GF-D8 (cell line): ENCODE measurements around the gene RFTN1.

Source experiments
- DNase-seq: peaks from one replicate; lab custom pipeline; 2025; lab: John Stamatoyannopoulos, UW

The RFTN1 gene

DNA sequence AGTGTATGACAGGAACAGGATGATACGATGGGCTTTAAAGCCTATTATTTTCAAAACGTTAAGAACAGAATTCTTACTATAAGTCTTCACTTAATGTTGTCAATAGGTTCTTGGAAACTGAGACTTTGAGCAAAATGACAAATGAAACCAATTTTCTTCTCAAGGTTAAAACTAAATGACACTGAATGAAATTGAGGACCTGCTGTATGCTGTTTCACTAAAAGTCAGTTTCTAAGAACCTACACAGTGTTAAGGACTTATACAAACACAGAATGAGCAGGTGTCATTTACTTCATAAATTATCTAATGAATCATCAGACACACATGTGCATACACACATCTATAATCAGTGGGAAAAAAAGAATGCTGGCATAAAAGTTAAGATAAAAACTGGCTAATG, 106.9 kb downstream of the RFTN1 start:
- no peak for DNase-seq

DNA sequence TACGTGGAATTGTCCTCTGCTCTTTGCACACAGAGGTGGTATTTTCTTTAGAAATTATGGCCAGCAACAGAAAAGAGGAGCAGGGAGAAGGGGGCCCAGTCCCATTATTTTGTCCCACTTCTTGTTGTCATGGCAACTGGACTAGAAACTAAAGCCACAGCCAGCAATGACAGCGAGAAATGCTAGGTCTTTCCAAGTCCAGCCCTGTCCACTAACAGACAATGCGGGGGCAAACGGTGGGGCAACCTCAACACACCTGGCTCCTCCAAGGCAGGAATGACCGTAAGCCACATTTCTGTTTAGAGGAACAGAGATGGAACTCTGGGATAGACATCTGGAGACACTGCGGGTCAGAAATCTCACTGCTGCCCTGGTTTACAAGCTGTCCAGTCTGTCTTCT, 107.3 kb downstream of the RFTN1 start:
- DNase-seq: no peak

DNA sequence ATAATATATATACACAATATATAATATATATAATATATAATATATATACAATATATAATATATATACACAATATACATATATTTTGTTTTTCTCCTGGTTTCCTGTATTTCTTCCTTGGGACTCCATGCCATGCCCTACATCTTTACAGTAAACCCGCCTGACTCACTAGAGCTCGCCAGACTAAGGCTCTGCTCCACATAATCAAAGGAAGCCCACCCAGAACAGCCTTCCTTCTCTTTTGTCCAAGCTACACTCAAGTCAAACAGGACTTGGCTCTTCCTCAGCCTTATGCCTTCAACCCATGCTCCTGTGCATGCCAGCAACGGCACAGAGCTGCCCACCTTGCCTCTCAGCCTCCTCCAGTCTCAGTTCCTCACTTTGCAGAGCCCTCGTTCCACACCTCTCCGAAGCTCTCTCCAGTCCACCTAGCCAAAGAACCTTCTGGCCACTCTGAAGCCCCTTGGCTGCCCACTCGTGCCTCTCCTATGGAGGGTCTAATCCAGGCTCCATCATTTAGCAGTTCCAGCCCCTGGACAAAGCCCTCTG, 109.1 kb downstream of the RFTN1 start:
- DNase-seq: no peak

DNA sequence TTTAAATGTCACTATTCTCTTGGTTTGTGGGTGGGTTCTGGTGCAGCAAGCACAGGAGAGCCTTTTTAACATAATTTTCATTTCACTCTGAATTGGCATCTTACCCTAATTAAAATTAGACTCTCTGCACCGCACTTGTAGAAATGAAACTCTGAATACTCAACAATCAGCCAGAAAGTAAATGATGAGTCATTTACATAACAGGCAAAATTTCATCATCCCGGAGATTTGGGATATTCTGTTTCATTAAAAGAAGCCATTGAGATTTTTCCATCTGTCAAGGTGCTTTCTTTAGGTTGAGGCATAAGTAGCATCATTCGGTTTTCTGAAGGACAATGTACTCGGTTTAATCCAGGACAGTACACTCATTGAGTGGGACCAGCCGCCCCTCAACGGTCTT, 111.0 kb downstream of the RFTN1 start:
- no peak for DNase-seq

DNA sequence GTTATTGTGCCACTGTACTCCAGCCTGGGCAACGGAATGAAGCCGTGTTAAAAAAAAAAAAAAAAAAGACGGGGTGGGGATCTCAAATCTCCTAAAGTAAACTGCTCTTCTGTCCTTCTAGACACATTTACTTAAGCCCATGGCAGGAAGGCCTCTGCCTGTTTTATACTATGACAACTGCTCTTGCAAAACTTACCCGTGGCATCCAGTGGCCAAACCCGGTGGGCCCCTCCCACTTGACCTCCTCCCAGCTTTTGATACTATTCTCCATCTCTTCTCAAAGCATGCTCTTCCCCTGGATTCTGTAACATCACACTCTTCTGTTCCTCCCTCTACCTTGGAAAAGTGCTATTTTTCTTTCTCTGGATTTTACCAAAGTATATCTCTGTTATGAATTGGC, 112.2 kb downstream of the RFTN1 start:
- DNase-seq: no peak

DNA sequence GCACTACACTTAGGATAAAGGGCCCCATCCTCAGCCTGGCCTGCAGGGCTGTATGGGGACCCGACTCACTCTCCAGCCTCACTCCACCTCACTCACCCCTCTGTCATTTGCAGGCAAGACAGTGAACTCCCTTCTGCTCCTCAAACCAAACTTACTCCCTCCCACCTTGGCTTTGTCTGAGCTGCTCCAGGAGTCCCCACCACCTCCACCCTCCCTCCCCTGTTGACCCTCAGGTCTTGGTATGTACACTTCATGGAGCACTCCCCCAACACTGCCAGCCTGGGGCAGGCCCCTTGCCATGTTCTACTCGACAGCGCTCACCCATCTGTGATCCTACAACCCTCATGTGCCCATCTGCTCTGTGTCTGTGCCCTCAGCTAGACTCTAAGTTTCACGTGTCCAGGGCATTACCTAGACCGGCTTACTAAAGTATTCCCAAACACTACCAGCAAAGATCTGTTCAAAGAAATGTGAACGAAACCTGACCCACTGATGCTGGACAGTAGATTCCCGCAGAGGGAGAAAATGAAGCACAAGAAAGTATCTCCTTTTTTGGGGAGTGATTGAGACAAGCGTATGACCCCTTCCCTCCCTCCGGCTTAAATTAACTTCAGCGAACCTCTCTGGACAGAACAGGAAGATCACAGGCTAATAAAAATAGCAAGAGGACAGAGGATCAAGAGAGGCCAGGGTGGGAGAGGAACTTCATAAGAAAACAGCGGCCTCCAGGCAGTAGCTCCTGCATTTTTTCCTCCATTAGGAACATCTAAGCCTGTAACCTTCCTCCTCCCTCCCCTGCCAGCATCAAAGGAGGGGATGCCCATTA, 113.2 kb downstream of the RFTN1 start:
- DNase-seq: no peak

DNA sequence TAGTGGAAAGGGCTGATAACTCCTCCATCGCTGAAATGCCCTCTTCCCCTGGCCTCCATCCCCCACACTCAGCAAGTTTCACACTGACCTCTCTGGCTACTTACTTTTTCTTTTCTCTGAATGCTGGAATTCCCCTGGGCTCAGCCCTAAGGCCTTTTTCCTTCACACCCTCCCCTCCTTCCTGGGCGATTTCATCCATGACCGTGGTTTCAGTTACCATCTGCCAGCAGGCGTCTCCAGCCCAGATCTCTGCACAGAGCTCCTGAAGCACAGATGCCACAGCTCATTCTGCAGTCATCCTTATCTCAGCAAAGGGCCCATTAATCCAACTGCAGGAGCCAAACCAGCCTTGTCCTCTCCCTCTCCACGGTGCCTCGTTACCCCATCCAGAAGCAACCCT, 114.0 kb downstream of the RFTN1 start:
- no peak for DNase-seq

DNA sequence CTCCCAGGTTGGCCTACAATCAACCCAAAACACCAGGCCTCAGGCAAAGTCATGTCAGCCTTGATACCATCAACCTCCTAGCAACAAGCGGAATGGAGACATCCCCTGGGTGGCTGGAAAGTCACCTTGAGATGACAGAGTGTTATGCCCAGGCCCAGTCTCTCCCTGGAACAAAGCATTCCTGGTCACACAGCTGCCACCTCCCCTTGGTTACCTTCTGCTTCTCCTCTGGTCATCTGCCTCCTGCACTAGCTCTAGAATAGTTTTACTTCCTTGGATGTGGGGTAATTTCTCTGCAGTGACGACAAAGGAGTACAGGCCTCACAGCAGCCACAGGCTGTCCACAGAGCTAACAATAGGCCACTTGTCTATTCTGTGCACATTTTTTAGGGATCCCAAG, 114.9 kb downstream of the RFTN1 start:
- no peak for DNase-seq

DNA sequence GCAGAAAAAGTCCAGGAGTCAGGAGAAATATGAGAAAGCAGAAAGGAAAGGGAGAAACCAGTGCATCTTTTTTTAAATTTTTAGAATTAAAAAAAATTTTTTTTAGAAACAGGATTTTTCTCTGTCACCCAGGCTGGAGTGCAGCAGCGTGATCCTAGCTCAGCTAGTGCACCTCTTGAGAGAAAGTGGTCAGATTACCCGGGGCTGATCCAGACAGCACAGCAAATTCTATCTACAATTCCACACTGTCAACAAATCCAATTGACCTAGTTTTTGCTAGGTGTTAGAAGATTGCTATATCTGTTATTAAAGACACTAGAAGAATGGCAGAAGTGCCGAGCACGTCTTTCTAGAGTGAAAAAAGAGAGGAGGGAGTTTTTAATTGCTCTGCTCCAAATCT, 117.3 kb downstream of the RFTN1 start:
- DNase-seq: no peak

DNA sequence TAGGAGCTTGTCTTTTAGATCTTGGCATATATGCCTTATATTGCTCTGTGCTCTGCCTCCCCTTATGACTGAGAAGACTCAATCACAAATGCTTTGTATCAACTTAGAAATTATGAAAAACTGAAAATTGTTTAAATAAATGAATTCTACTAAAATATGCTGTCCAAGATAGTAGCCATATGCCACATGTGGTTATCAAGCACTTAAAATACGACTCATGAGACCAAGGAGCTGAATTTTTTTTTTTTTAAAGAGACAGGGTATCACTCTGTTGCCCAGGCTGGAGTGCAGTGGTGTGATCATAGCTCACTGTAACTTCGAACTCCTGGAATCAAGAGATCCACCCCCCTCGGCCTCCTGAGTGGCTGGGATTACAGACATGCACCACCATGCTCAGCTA, 118.3 kb downstream of the RFTN1 start:
- no peak for DNase-seq

DNA sequence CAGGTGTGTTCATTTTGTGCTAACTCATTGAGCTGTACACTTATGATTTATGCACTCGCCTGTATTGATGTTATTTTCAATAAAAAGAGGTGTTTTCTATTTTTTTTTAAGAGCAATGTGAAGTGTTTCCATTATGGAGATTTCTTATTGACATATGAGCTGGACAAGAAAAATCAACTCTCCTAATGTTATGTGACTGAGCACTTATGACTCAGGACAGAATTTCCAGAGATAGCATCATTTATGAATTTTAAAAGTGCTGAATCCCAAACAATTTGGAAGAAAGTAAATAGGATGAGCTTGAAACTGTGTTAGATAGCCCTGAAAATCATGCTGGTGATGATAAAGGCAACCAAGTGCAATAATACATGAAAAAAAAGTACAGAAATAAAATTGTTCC, 118.9 kb downstream of the RFTN1 start:
- DNase-seq: no peak

DNA sequence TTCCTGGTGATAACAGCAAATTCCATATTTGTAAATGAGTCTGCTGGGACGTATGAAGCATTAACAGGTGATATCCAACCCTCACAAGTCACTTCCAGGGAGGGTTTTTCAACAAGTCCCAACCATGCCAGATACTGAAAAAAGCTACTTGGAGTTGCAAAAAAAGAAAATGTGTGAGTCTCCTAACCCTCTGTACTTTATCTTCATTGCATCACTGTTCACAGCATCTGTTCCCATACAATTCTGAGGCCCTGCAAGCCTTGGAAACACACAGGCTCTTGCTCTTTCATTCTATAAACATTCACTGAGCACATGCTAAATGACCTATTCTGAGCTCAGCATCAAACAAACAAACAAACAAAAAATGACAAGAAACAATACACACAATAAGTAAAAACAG, 120.8 kb downstream of the RFTN1 start:
- no peak for DNase-seq

DNA sequence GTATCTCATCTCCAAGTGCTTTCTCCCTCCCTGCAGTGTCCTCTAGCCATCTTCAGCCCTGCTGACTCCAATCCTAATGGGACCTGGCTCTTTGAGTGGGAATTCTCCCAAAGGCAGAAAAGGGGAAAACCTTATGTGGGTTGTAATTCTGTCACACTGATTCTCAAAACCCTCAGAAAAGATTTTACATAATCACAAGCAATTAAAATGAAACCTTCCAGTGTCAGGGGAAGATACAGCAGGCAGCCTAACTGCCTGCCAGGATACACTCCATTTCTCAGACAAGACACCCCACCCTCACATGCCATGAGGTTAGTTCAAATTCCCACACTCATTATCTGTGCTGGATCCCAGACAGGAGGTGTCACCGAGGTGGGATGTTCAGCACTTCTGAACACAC, 121.4 kb downstream of the RFTN1 start:
- DNase-seq: no peak

DNA sequence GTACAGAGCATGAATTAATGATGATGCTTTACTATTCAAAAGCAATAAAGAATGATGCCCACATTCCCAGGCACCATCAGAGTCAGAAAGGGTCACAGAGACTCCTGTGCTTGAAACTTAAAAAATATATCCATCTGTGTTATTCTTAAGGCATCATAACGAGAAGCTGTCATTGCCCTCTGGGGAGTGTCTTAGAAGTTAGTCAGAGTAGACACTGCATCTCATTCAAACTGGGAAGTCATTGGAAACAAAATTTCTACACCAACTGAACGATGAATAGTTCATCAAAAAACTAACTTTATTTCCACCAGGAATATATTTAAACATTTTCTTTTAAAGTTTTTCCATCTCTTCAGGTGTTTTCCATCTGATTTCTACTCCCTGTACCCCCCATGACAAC, 122.9 kb downstream of the RFTN1 start:
- no peak for DNase-seq

DNA sequence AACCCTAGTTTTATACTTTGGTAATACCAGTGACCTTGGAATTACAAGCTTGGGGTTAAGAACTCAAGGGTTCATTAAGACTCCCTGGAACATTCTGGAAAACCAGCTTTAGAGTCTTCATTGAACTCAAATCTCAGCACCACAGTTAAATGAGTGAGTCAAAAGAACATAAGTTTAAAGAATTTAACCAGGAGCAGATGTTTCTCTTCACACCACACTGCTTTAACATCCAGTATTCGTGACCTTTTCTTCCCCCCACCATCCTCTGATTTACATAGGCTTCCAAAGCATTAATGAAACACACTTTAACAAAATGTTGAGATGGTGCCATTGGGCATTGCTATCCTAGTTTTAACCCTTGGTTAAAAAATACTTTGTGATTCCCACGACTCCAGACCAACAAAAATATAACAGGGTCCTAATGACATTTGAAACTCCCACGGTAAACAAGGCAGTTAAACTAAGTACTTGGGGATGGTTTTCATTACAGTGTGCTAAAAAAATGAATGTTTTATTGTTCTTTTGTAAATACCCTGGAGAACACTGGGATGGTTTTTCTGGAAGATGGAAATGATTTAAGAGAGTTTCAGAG, 124.6 kb downstream of the RFTN1 start:
- no peak for DNase-seq

DNA sequence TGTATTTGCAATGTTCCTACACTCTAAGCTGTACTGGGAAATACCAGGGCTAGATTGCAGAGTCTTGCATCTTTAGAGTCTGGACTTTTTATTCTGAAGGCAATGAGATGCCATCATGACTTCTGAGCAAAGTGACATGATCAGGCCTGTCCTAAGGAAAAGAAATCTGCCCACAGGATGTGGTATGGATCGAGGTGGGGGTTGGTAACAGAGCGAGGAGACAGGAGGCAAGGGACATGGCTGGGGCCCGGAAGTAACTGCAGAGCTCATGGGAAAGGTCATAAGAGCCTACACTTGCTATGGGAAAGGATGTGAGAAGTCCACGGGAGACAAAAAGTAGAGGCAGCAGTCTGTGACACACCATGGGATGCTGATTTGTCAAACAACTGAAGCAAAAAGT, 126.9 kb downstream of the RFTN1 start:
- DNase-seq: no peak

DNA sequence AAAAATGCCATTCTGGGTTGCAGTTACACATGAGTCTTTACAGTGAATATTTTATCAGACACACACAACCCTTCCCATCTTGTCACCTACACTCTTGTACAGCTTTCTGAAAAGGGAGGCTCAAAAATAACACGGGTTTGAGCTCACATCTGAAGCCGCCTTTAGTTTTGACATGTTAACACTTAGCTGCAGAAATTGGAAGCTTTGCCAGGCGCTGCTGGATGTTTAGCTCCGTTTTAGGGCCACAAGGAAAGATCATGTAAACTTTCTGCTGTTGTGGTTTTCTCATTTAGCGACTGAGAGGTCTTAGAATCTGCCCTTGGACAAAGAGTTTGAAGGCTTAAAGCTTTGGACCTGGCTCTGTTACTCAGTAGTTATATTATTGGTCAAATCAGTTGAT, 128.3 kb downstream of the RFTN1 start:
- no peak for DNase-seq

DNA sequence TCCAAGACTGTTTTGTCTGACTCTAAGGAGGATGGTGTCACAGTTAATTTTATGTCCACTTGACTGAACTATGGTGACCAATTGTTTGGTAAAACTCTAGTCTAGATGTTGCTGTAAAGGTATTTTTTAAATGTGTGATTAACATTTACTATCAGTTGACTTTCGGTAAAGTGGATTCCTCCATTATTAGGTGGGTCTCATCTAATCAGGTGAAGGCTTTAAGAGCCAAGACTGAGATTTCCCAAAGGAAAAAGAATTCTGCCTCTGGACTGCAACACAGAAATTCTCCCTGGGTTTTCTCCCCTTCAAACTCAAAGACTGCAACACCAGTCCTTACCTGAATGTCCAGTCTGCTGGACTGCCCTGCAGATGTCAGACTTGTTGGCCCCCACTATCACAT, 129.6 kb downstream of the RFTN1 start:
- DNase-seq: no peak

DNA sequence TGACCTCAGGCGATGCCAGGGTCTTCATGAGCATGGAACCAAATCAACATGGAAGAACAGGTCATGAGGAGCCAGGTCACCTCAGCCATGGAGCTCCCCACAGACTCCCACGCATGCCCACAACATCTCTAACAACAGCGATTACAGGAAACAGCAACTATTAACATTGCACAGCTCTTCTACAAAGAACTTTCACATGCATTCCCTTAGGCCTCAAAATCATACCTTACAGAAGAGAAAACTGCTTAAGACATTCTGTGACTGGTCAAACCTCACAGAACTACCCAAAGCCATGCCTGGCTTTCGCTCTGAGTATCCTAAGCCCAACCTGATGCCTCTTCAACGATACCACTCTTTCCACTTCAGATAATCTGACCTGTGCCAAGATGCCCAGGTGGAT, 130.7 kb downstream of the RFTN1 start:
- no peak for DNase-seq

DNA sequence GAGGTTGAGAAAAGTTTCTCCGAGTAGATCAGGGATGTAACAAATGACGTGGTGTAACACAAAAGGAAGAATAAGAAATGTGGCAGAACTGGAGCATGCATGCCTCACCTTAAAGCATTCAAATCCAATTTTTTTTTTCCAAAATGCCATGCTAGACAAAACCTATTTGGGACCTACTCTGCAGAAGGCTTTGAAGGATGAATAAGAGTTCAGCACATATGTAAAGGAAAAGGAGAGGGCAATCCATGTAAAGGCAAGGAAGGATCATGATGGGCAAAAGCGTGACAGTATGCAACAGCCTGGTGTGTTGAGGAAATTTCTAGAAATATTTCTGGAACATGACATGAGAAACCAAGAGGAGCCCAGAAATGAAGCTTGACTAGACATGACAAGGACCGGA, 132.1 kb downstream of the RFTN1 start:
- DNase-seq: no peak

DNA sequence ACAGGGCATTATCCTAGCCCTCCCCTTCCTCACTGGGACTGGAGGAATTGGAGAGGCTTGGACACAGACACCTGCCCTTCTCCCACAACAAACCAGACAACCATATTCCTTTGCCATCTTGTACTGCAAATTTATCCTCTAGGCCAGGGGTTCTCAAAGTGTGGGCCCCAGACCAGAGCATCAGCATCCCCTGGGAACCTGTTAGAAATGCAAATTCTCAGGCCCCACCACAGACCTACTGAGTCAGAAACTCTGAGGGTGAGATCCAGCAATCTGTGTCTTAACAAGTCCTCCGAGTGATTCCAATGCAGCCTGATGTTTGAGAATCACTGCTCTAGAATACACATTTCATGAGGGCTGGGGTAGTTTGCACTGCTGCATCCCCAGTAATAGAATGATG, 133.1 kb downstream of the RFTN1 start:
- DNase-seq: no peak

DNA sequence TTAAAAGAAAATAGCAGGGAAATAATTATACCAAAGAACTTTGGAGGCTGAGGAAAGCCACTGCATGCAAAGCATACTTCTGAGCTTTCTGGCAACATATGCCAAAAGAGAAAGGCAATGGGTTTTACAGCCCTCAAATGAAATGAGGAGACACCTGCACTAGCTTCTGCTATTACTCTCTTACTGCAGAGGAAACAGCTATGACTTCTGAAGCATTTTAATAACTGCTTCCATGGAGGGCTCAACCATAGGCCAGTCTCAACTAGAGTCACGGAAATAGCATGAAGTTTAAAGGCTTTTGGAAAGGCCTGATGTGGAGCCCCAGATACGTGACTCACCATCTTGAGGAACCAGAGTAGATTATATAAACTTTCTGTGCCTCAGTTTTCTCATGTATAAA, 133.7 kb downstream of the RFTN1 start:
- DNase-seq: no peak

DNA sequence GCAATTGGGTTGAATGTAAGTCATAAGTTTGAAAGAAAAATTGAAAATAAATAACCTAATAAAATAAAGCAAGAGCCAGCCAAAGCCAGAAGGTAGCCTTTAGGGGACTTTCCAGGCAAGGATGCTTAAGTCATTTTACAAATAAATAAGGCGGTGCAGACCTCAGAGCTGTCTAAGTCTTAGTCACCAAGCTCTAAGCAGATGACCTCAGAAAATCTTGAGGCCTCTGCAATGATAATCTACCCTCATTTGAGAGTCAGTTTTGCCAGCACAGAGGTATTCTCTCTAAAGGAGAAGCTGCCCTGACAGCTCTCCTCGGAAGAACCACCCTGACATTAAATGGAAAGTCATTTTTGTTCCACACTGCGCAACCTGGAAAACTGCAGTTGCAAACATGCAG, 134.6 kb downstream of the RFTN1 start:
- no peak for DNase-seq

DNA sequence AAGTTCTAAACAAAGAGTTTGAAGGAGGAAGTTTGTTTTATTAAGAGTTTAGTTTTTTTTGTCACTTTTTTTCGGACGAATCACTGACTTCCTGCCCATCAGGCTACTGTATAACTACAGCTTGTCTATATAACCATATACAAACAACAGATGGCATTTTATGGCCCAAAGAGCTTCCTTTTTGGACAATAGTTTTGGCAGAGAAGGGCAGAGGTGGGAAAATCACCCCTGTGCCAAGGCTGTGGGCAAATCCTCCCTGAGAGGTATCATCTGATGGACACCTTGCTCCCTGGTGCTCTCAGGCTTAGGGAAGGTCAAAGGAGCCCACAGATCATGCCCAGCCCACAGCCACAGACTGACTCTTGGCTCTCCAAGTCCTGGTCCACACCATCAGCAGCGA, 135.1 kb downstream of the RFTN1 start:
- no peak for DNase-seq
